Trophoblast cell (in vitro differentiated cells and primary cell): ENCODE results near the gene GSTM3.
"Not testable (repeated sequence)": the region's sequence is repeated elsewhere in the genome, so short reads cannot be mapped to it uniquely, and the experiment has no call there.

ENCODE experiments used
- DNase-seq, 2 donors: peaks; one replicate each; pipeline ENCODE4 v3.0.0-alpha.2; 2016
- H2AFZ ChIP-seq: 2 replicates; pipeline ENCODE4 v1.6.1; 2013; ENCODE audit warnings: low read length, moderate library complexity, mild to moderate bottlenecking; ENCODE audit not compliant: insufficient read depth, poor library complexity
- H2AK5ac ChIP-seq: 2 replicates; pipeline ENCODE4 v1.6.1; 2013; ENCODE audit warnings: mild to moderate bottlenecking, low read length
- H2BK120ac ChIP-seq: 2 replicates; pipeline ENCODE4 v1.6.1; 2013; ENCODE audit warnings: low read length, mild to moderate bottlenecking, moderate library complexity; ENCODE audit not compliant: insufficient read depth, poor library complexity
- H2BK12ac ChIP-seq: 2 replicates; pipeline ENCODE4 v1.6.1; 2013; ENCODE audit warnings: mild to moderate bottlenecking, low read length, moderate library complexity
- H2BK5ac ChIP-seq: 2 replicates; pipeline ENCODE4 v1.6.1; 2013; ENCODE audit warnings: low read length, low read depth, moderate library complexity, mild to moderate bottlenecking; ENCODE audit not compliant: poor library complexity
- H3K14ac ChIP-seq: 2 replicates; pipeline ENCODE4 v1.6.1; 2013; ENCODE audit warnings: mild to moderate bottlenecking, low read length
- H3K18ac ChIP-seq: 2 replicates; pipeline ENCODE4 v1.6.1; 2013; ENCODE audit warnings: mild to moderate bottlenecking, low read length
- H3K23ac ChIP-seq: 2 replicates; pipeline ENCODE4 v1.6.1; 2013; ENCODE audit warnings: low read length
- H3K27ac ChIP-seq: 2 replicates; pipeline ENCODE4 v1.5.1; 2013; ENCODE audit warnings: low read depth, mild to moderate bottlenecking, inconsistent platforms, low read length, moderate library complexity
- H3K27me3 ChIP-seq: 2 replicates; pipeline ENCODE4 v1.6.1; 2013; ENCODE audit warnings: inconsistent platforms, mild to moderate bottlenecking, low read length, moderate library complexity; ENCODE audit not compliant: insufficient read depth
- H3K36me3 ChIP-seq, 2 experiments: 1 replicate in 1 of 2; 2 replicates in 1 of 2; pipeline ENCODE4 v1.6.1; 2013; ENCODE audit warnings: low read length in 2 of 2, mild to moderate bottlenecking in 2 of 2, moderate library complexity in 1 of 2; ENCODE audit not compliant: insufficient read depth in 2 of 2, control insufficient read depth in 1 of 2
- H3K4ac ChIP-seq: 2 replicates; pipeline ENCODE4 v1.6.1; 2013; ENCODE audit warnings: low read depth, mild to moderate bottlenecking, low read length, moderate library complexity
- H3K4me1 ChIP-seq, 2 experiments: 1 replicate in 1 of 2; 2 replicates in 1 of 2; pipeline ENCODE4 v1.6.1; 2013; ENCODE audit warnings: low read length in 2 of 2, mild to moderate bottlenecking in 2 of 2, moderate library complexity in 1 of 2; ENCODE audit not compliant: insufficient read depth in 2 of 2, control insufficient read depth in 1 of 2
- H3K4me2 ChIP-seq: 2 replicates; pipeline ENCODE4 v1.6.1; 2013; ENCODE audit warnings: inconsistent platforms, mild to moderate bottlenecking, low read length, moderate library complexity
- H3K4me3 ChIP-seq: 2 replicates; pipeline ENCODE4 v1.5.1; 2013; ENCODE audit warnings: mild to moderate bottlenecking, low read depth, low read length, inconsistent platforms
- H3K79me1 ChIP-seq: one replicate; pipeline ENCODE4 v1.6.1; 2013; ENCODE audit warnings: low read length
- H3K79me2 ChIP-seq: 2 replicates; pipeline ENCODE4 v1.6.1; 2013; ENCODE audit warnings: low read length, mild to moderate bottlenecking; ENCODE audit not compliant: control insufficient read depth, insufficient read depth, poor library complexity
- H3K9ac ChIP-seq: 2 replicates; pipeline ENCODE4 v1.6.1; 2013; ENCODE audit warnings: mild to moderate bottlenecking, low read length
- H3K9me3 ChIP-seq: 2 replicates; pipeline ENCODE4 v1.6.1; 2013; ENCODE audit warnings: low read depth, mild to moderate bottlenecking, control low read depth, inconsistent platforms, low read length; ENCODE audit not compliant: insufficient read depth
- H4K12ac ChIP-seq: 2 replicates; pipeline ENCODE4 v1.6.1; 2013; ENCODE audit warnings: low read depth, mild to moderate bottlenecking, low read length, moderate library complexity
- H4K8ac ChIP-seq: 2 replicates; pipeline ENCODE4 v1.6.1; 2013; ENCODE audit warnings: low read depth, mild to moderate bottlenecking, low read length, moderate library complexity
- H4K91ac ChIP-seq: one replicate; pipeline ENCODE4 v1.6.1; 2013; ENCODE audit warnings: low read depth, mild to moderate bottlenecking, low read length, moderate library complexity
- WGBS: extraction: QIAGEN DNeasy Blood & Tissue Kit; methylation state at CpG from one replicate; pipeline ENCODE4 v1.1.7; 2013; ENCODE audit warnings: missing lambda C conversion rate; ENCODE audit not compliant: insufficient read length, insufficient coverage; ENCODE audit errors: extremely low coverage; 5-methylcytosine and 5-hydroxymethylcytosine counted together

The GSTM3 gene

DNA sequence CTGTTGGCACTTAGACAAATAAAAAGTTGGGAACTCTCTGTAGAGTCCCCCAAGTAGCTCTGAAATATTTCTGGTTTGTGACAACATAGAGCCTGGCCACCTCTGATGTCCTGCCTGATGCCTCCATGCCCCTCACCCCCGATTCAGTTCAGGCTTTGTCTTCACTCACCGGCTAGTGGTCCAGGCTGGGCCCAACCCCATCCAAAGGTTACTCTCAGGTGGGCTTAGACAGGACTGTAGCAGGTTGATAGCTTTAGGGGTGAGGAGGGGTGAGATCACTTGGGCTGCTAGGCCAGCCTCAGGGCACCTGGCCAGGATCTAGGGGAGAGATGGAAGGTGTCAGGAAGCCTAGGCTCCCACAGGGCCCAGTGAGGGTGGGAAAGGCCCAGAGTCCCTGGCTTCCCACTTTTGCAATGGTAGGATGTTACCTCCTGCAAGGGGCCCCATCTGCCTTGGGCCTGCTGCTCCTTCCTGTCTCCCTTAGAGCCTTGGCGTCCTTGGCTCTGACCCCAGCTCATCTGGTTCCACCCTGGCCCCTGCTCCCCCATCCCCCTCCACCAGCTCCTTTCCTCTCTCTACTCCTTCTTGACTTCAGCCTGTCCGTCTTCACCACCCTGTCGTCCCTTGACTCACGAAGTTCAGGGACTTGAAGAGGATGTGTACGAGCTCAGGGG, 16.1 kb upstream of the GSTM3 start:
- Histone ChIP-seq H3K27me3 (no peaks in the 10 kb centered on the region), H2BK120ac (no peak overlapping the region), H3K14ac (no peak overlapping the region), H4K8ac (no peak overlapping the region), H3K4me1 (peaks cover 18 to 19% of the 10 kb centered on the region in 2 experiments), H4K12ac (no peak overlapping the region), H3K4me2 (no peak overlapping the region), H3K9me3 (peaks cover 3% of the 10 kb centered on the region), H3K27ac (no peak overlapping the region), H3K9ac (no peak overlapping the region), H2BK5ac (no peak overlapping the region), H3K23ac (no peak overlapping the region), H3K79me1 (peaks cover 5% of the 10 kb centered on the region), H2AFZ (no peak overlapping the region), H3K18ac (no peak overlapping the region), H3K36me3 (no peaks in the 10 kb centered on the region), H3K4ac (no peak overlapping the region), H2BK12ac (no peak overlapping the region), H2AK5ac (no peak overlapping the region), H3K4me3 (no peak overlapping the region), H4K91ac (no peak overlapping the region), H3K79me2 (no peaks in the 10 kb centered on the region)
- no peak for DNase-seq
- no CpG with 5 or more reads among the region's 7 CpGs for WGBS

DNA sequence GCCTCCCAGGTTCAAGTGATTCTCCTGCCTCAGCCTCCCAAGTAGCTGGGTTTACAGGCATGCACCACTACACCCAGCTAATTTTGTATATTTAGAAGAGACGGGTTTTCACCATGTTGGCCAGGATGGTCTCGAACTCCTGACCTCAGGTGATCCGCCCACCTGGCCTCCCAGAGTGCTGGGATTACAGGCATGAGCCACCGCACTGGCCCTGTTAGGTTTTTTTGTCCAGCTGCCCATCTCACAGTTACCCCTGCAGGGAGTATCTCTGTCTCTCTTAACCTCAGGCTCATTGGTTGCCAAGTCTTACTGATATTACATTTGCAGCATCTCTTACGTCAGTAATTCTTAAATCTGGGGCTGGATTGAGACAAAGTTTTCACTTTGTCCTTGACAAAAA, 15.5 kb upstream of the GSTM3 start:
- not testable (repeated sequence) for H2BK12ac ChIP-seq, DNase-seq, H2BK5ac ChIP-seq

DNA sequence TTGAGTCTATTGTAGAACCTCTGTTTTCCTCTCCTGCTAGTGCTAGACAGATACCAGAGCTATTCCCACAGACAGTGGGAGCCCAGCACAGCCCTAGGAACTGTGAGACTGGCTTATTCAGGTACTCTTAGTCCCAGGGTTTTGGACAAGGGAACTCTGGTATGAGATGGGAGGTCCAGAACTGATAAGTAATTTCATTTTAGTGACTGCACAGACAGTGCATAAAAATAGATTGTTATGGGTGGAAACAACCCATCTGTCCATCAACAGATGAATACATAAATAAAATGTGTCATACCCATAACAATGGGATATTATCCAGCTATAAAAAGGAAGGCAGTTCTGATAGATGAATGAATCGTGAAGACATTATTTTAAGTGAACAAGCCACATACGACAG, 13.9 kb upstream of the GSTM3 start:
- H2AK5ac ChIP-seq = no peak overlapping the region
- no peak overlapping the region for H3K18ac ChIP-seq
- peaks cover 3% of the 10 kb centered on the region for H3K9me3 ChIP-seq
- no peak overlapping the region for H4K91ac ChIP-seq
- no peak overlapping the region for H3K4me3 ChIP-seq
- no peaks in the 10 kb centered on the region for H3K36me3 ChIP-seq
- no peak overlapping the region for H3K23ac ChIP-seq
- H3K4me2 ChIP-seq = no peak overlapping the region
- H3K27me3 ChIP-seq = no peaks in the 10 kb centered on the region
- H2AFZ ChIP-seq = no peak overlapping the region
- no peaks in the 10 kb centered on the region for H3K79me2 ChIP-seq
- H3K79me1 ChIP-seq = no peaks in the 10 kb centered on the region
- H3K14ac ChIP-seq = no peak overlapping the region
- no CpG with 5 or more reads among the region's 2 CpGs for WGBS
- no peak overlapping the region for H3K27ac ChIP-seq
- no peaks in the 10 kb centered on the region for H3K4me1 ChIP-seq
- DNase-seq = no peak
- no peak overlapping the region for H3K9ac ChIP-seq
- no peak overlapping the region for H2BK120ac ChIP-seq
- H4K12ac ChIP-seq = no peak overlapping the region
- no peak overlapping the region for H2BK12ac ChIP-seq
- H4K8ac ChIP-seq = no peak overlapping the region
- H2BK5ac ChIP-seq = no peak overlapping the region
- no peak overlapping the region for H3K4ac ChIP-seq

More for the DNA sequence above, 15.5 kb upstream of the GSTM3 start:
- H4K12ac ChIP-seq, H4K8ac ChIP-seq, H3K4me2 ChIP-seq, H3K79me2 ChIP-seq, H3K79me1 ChIP-seq, H4K91ac ChIP-seq, H3K9me3 ChIP-seq, H3K9ac ChIP-seq, H3K27ac ChIP-seq, H3K14ac ChIP-seq, H3K27me3 ChIP-seq, H2AK5ac ChIP-seq, H3K23ac ChIP-seq, H3K36me3 ChIP-seq, H2AFZ ChIP-seq, H3K4me3 ChIP-seq, H3K18ac ChIP-seq, H3K4ac ChIP-seq, H2BK120ac ChIP-seq: not testable (repeated sequence)
- no CpG with 5 or more reads among the region's 5 CpGs for WGBS
- peaks cover 11 to 13% of the 10 kb centered on the region in 2 experiments for H3K4me1 ChIP-seq

DNA sequence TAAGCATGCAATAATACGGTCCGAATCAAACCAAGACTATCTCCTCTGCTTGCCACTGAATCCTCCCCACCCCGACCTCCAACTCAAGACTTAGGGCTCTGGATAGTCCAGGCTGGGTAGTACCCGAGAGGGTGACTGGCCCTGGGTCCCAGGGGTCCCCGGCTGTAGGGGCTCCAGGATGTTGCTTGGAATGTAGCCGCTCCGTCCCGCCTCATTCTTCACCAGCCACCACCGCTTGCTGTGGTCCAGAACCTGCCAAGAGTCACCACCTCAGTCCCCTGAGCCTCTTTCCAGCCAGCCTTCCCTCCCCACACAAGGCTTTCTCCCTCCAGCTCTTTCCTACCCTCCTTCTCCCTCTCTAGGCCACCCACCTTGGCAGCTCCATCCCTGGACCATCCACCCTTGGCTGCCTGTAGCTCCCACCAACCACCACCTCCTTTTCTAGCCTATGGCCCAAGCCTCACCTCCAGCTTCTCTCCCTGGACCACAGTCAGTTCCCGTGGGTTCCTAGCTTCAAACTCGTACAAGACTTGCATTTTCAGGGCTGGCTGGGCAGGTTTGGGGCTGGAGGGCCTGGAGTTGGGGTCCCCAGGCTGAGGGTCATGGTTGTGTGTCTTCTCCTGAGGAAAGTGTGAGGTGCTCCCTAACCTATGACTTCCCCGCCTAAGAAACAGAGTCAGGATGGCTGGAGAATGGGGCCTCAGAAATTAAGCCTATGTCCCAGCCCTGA, 10.9 kb upstream of the GSTM3 start:
- H3K27me3 ChIP-seq = no peaks in the 10 kb centered on the region
- H2AK5ac ChIP-seq = no peak overlapping the region
- H3K9ac ChIP-seq = no peak overlapping the region
- no peak overlapping the region for H3K4me3 ChIP-seq
- no CpG with 5 or more reads among the region's 12 CpGs for WGBS
- no peak overlapping the region for H3K18ac ChIP-seq
- H4K91ac ChIP-seq = no peak overlapping the region
- H3K79me1 ChIP-seq = no peaks in the 10 kb centered on the region
- H3K4ac ChIP-seq = no peak overlapping the region
- H3K14ac ChIP-seq = no peak overlapping the region
- H2BK12ac ChIP-seq = no peak overlapping the region
- no peaks in the 10 kb centered on the region for H3K79me2 ChIP-seq
- no peaks in the 10 kb centered on the region for H3K36me3 ChIP-seq
- no peak overlapping the region for H3K4me2 ChIP-seq
- no peak for DNase-seq
- no peak overlapping the region for H3K27ac ChIP-seq
- no peak overlapping the region for H2AFZ ChIP-seq
- H2BK5ac ChIP-seq = no peak overlapping the region
- no peaks in the 10 kb centered on the region for H3K9me3 ChIP-seq
- no peak overlapping the region for H3K23ac ChIP-seq
- H3K4me1 ChIP-seq = no peaks in the 10 kb centered on the region
- H4K8ac ChIP-seq = no peak overlapping the region
- no peak overlapping the region for H2BK120ac ChIP-seq
- no peak overlapping the region for H4K12ac ChIP-seq
